HG03095 (cell line): ENCODE measurements around the gene ZNF143.
"Not testable (repeated sequence)": the region's sequence is repeated elsewhere in the genome, so short reads cannot be mapped to it uniquely, and the experiment has no call there.

Source experiments
- ATAC-seq: cut with Tn5 transposase; IDR thresholded peaks from one replicate; pipeline ENCODE4 v1.9.1; 2021; ENCODE audit warnings: moderate library complexity; ENCODE audit not compliant: unreplicated experiment

Gene ZNF143

DNA sequence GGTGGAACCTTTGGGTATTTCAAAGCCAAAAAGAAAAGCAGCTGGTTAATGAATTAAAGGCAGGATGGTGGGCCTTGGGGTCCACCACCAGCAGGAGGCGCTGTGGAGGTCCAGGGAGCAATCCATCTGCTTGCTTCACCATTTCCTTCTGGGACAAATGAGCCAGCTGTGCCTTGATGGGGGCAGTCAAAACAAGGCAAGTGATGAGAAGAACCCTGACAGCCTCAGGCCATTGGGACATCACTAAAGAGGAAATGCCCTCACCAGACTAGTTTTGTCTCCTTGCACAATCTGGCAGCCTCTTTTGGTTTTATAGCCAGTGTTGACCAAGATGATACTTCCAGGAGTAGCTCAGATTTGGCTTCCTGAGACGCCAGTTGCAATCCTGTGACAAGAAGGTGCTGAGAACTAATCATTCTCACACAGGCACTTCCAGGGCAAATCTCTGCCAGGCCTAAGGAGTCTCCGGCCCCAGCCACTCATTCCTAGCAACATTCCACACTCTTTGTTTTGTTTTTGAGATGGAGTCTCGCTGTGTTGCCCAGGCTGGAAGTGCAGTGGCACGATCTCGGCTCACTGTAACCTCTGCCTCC lies 74.5 kb downstream of the ZNF143 start:
- ATAC-seq = no peak

DNA sequence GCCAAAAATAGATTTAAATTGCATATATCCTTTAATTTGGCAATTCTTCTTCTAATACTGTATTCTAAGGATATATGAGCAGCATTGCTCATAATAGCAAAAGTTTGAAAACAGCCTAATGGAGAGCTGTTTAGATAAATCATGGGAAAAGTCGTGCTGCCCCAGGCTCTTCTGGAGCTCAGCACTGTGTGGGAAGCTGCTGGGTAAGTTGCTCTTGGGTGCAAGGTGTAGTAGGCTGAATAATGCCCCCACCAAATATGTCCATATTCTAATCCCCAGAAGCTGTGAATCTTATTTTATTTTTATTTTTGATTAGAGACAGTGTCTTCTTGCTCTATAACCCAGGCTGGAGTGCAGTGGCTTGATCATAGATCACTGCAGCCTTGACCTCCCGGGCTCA lies 77.7 kb downstream of the ZNF143 start:
- no peak for ATAC-seq

DNA sequence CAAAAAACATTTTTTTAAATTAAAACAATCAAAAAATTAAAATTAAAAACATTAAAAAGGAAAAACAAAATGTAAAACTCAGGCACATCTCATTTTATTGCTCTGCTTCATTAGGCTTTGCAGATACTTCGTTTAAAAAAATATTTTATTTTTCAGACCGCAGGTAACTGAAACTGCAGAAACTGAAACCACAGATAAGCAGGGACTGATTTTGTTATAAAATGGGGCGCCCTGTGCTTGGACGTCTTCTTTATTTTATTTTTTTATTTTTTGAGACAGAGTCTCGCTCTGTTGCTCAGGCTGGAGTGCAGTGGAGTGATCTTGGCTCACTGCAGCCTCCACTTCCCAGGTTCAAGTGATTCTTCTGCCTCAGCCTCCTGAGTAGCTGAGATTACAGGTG lies 88.4 kb downstream of the ZNF143 start:
- not testable (repeated sequence) for ATAC-seq

DNA sequence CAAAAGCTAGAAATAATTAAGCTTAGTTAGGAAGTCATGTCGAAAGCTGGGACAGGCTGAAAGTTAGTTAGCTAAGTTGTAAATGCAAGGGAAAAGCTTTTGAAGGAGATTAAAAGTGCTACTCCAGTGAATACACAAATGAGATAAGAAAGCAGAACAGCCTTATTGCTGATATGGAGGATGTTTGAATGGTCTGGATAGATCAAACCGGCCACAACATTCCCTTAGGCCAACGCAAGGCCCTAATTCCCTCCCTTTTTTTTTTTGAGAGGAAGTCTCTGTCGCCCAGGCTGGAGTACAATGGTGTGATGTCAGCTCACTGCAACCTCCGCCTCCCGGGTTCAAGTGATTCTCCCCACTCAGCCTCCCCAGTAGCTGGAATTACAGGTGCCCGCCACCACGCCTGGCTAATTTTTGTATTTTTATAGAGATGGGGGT lies 89.4 kb downstream of the ZNF143 start:
- no peak for ATAC-seq

DNA sequence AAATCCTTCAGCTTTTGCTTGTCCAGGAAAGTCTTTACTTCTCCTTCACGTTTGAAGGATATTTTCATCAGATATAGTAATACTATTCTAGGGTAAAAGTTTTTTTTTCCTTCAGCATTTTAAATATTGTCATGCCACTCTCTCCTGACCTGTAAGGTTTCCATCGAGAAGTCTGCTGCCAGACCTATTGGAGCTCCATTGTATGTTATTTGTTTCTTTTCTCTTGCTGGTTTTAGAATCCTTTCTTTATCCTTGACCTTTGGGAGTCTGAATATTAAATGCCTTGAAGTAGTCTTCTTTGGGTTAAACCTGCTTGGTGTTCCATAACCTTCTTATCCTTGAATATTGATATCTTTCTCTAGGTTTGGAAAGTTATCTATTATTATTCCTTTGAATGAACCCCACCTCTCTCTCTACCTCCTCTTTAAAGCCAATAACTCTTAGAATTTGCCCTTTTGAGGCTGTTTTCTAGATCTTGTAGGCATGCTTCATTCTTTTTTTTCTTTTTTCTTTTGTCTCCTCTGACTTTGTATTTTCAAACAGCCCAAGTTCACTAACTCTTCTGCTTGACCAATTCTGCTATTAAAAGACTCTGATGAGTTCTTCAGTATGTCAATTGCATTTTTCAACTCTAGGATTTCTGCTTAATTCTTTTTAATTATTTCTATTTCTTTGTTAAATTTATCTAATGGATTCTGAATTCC lies 100.6 kb downstream of the ZNF143 start:
- ATAC-seq = no peak

DNA sequence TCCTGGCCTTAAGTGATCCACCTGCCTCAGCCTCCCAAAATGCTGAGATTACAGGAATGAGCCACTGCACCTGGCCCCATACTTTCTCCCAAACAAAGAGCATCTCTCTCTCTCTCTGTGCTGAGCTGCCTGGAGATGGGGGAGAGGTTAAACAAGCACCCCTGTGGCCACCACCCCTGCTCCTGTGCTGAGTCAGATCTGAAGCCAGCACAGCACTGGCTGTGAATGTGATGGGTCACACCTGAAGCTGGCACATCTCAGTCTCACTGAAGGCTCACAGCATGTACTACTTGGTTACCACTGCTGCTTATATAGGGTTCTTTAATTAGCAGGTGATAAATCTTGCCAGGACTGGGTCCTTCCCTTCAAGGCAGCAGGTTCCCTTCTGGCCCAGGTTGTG lies 101.9 kb downstream of the ZNF143 start:
- no peak for ATAC-seq

- no peak for ATAC-seq
Observed at GRCh38 chr11:9563196-9563730, 102.5 kb downstream of the ZNF143 start.

DNA sequence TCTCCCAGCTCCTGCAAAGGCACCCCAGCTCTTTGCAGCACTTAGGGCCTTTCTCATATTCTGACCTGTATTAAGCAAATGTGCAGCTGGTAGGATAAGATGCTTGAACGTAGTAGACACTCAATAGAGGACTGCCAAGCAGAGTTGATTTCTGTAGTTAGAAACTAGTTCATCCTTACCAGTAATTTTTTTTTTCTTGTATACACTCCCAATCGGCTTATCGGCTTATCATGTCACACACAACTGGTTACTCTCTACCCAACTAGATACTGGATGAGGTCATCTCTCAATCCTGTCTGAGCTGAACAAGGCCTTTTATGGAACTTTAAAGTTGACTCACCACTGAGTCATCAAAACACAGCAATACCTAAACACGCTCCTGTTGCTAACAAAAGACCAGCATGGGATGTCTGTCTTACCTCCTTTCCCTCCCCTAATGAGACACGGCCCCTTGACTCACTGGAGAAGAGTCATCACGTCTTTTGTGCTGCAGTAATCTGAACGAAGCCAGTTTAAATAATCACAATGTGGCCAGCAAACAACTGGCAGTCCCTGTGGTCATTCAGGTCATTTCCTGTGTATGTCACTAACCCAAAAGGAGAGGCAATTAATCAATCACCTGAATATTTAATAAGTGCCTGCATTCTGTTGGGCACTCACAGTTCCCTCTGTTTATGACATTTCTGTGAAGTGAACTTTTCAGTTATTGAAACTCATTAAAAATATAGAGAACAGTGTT lies 105.2 kb downstream of the ZNF143 start:
- ATAC-seq = peak; percentile 91

DNA sequence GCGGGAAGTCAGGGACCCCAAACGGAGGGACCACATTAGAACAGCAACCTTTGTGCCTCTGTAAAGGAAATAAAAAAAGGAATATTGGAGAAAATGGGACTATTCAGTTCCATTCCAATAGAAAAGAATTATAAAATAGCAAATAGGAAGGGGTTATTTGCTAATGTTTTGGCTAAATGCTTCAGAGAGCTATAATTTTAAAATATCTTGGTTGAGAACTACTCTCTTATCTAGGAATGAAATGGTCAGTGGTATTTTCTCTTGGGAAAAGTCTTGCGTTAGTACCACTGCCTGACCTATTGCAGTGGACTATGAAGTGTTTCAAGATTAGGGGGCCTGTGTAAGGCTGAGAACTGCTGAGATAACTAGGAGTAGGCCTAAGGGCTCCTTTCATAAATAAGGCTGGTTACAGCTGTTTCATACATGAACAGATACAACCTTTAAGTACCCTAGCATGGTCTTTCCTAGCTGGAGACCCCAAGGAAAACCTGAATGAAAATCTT lies 105.8 kb downstream of the ZNF143 start:
- ATAC-seq = no peak

DNA sequence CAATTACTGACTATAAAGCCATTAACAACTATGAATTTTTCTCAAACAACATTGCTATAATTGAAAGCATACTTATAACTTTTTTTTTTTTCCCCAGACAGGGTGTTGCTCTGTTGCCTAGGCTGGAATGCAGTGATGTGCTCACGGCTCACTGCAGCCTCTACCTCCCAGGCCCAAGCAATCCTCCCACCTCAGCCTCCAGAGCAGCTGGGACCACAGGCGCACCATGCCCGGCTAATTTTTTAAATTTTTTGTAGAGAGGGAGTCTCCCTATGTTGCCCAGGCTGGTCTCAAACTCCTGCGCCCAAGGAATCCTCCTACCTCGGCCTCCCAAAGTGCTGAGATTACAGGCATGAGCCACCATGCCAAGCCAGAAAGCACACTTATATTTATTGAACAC lies 106.6 kb downstream of the ZNF143 start:
- ATAC-seq = no peak

GRCh38 chr11:9568161-9568853 lies 107.5 kb downstream of the ZNF143 start:
- no peak for ATAC-seq

- no peak for ATAC-seq
Observed at GRCh38 chr11:9568854-9569587, 108.2 kb downstream of the ZNF143 start.

DNA sequence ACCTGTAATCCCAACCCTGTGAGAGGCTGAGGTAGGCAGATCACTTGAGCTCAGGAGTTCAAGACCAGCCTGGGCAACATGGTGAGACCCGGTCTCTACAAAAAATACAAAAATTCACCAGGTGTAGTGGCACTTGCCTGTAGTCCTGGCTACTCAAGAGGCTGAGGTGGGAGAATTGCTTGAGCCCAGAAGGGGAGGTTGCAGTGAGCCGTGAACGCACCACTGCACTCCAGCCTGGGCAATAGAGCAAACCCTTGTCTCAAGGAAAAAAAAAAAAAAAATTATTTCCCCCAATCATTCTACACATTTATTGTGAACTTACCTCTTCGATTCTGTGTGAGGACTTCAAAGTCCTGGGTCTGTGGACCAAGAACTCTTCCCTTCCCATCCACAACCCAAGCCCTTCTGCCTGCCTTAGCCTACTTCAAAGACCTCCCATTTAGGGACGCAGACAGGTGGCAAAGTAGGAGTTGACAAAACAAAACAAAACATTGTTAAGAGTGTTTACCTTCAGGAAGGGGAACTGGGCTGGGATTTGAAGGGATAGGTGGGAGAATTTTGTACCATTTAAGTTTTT lies 108.9 kb downstream of the ZNF143 start:
- ATAC-seq = no peak

GRCh38 chr11:9570313-9571025 lies 109.7 kb downstream of the ZNF143 start:
- ATAC-seq = no peak

- no peak for ATAC-seq
Observed at GRCh38 chr11:9571071-9571762, 110.4 kb downstream of the ZNF143 start.

DNA sequence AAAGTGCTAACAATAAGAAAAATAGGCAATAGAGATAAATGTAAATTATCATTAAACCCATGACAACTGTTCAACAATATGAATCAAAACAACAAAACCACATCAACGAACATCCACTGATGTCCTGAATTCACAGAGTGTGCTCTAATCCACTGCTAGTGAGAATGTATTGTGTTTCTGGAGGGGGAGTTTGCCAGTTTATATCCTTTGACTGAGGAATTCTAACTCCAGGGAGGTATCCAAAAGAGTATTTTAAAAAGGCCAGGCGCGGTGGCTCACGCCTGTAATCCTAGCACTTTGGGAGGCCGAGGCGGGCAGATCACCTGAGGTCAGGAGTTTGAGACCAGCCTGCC lies 110.9 kb downstream of the ZNF143 start:
- ATAC-seq = no peak

DNA sequence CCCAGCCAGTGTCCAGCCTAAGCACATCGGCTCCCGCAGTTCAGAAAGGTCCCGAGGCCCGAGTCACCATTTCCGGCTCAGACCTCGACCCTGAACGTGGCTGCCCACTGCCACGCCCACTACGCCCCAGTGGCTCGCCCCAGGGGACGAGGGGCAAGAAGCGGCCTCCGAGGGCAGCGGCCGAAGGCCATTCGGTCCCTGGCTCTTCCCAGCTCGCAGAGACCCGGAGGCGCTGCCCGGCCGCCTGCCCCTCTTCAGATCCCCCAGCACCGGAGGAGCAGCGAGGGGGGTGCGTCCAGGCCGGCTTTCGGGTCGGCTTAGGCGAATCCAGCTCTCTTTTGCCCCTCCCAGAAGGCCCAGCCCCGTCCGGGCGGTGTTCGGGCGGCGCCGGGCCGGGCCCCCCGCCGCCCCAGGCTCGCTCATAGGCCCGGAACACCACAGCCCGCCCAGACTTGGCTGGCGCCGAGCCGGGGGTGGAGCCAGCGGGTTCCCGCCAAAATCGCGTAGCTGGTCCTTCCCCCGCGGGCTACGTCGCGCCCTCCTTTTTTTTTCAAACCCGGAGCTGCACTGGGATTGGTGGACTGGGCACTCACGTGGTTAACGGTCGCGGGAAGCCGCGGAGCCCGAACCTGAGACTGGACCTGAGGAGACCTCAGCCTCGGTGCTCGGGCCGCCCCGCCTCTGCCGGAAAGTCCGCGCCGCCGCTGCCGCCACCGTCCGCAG lies 112.4 kb downstream of the ZNF143 start, which contains the start of gene WEE1:
Gene WEE1 (plus strand): TSS at position 619 of the 723 bp plus-strand sequence. CDS start 264 bp downstream, outside the sequence.
- peak; percentile 80 for ATAC-seq
